ENCODE measurements around the gene PAK6. TPM values are rescaled to one million over a fixed set of nuclear protein-coding genes. Genes with fewer than 3 reads are reported as not detected.

The PAK6 gene
- polyA plus RNA-seq, 1 of the 3 experiments (the other 2 are of a cell fraction) = 0.07 TPM

GRCh38 chr15:40298216-40298935, 59.5 kb downstream of the PAK6 start:
- no peaks in the 10 kb centered on the region for H3K36me3 ChIP-seq (replicated peaks in 1 of 2; ENCODE audit: control insufficient read depth in 1 of 2, insufficient read depth in 2 of 2, low read length in 1 of 2)

GRCh38 chr15:40300367-40300766, 61.5 kb downstream of the PAK6 start:
- H4K20me1 ChIP-seq (ENCODE audit: insufficient read depth) = no peaks in the 10 kb centered on the region
- TF ChIP-seq EZH2phosphoT487 (IDR thresholded peaks at IDR 0.05; ENCODE audit: borderline replicate concordance, low read depth) = no peak
- no peak for TF ChIP-seq FOXM1 (IDR thresholded peaks at IDR 0.05; ENCODE audit: low read depth)
- TF ChIP-seq MAX (IDR thresholded peaks at IDR 0.05; ENCODE audit: low read depth) = no peak
- no peak for TF ChIP-seq RCOR1 (IDR thresholded peaks at IDR 0.05; ENCODE audit: low read length)
- TF ChIP-seq GATA2 (CRISPR knock-in tag; IDR thresholded peaks at IDR 0.05) = no peak
- no peak for TF ChIP-seq ZBTB33 (IDR thresholded peaks at IDR 0.05; ENCODE audit: borderline replicate concordance, low read depth)
- no peak for TF ChIP-seq TAF1 (IDR thresholded peaks at IDR 0.05; ENCODE audit: borderline replicate concordance, low read depth, low read length)
- TF ChIP-seq REST (IDR thresholded peaks at IDR 0.05; ENCODE audit: low read depth, low read length) = no peak
- no peak for TF ChIP-seq CTCF (IDR thresholded peaks at IDR 0.05)
- TF ChIP-seq FOXJ3 (CRISPR knock-in tag; IDR thresholded peaks at IDR 0.05) = no peak
- no peak for TF ChIP-seq YY1 (IDR thresholded peaks at IDR 0.05; ENCODE audit: low read depth)
- TF ChIP-seq RAD21 (IDR thresholded peaks at IDR 0.05; ENCODE audit: low read length) = no peak
- no peak for TF ChIP-seq RXRA (IDR thresholded peaks at IDR 0.05; ENCODE audit: borderline replicate concordance, low read depth)
- TF ChIP-seq GABPA (IDR thresholded peaks at IDR 0.05; ENCODE audit: low read depth) = no peak
- TF ChIP-seq IRF3 (IDR thresholded peaks at IDR 0.05; ENCODE audit: low read depth, low read length) = no peak
- TF ChIP-seq FOSL2 (IDR thresholded peaks at IDR 0.05; ENCODE audit: borderline replicate concordance, low read depth) = no peak

More at GRCh38 chr15:40298216-40298935, 59.5 kb downstream of the PAK6 start:
- Histone ChIP-seq H3K27me3 (ENCODE audit: insufficient read depth) (no peaks in the 10 kb centered on the region), H4K20me1 (ENCODE audit: insufficient read depth) (no peaks in the 10 kb centered on the region), H2AFZ (ENCODE audit: low read depth) (no peak overlapping the region), H3K4me1 (ENCODE audit: control insufficient read depth in 1 of 2, insufficient read depth in 2 of 2, low read depth in 1 of 2, low read length in 1 of 2) (peaks cover 0 to 40% of the 10 kb centered on the region in 2 experiments; a peak in 2 of 4 replicates), H3K9ac (no peak overlapping the region), H3K9me3 (no peaks in the 10 kb centered on the region), H3K9me2 (no peaks in the 10 kb centered on the region), H3K79me2 (ENCODE audit: insufficient read depth) (no peaks in the 10 kb centered on the region), H3K4me2 (no peak overlapping the region), H3F3A (replicated peaks; ENCODE audit: insufficient read depth) (no peaks in the 10 kb centered on the region), H3K27ac (ENCODE audit: low read depth in 2 of 2, low read length in 1 of 2) (no peak overlapping the region), H3K4me3 (ENCODE audit: low read depth in 2 of 2, low read length in 1 of 2) (no peak overlapping the region)
- TF ChIP-seq TAF1 (IDR thresholded peaks at IDR 0.05; ENCODE audit: borderline replicate concordance, low read depth, low read length) = no peak
- no peak for TF ChIP-seq TCF12 (IDR thresholded peaks at IDR 0.05)
- CTCF ChIA-PET = interaction anchor here (29.7 to 66.3 kb wide), 2 partner anchors 24 to 43 kb away, joined by 818 to 2194 read pairs; partner anchors contain the start of genes CCDC9B, DISP2, INAFM2 and PHGR1
- POLR2A ChIA-PET = no interaction called here
- 68% methylated on average over 15 of the region's 17 CpGs for WGBS (ENCODE audit: low lambda C conversion rate)
- DNase-seq = no peak

More at GRCh38 chr15:40300367-40300766, 61.5 kb downstream of the PAK6 start:
- H3K27ac ChIP-seq (ENCODE audit: low read depth in 2 of 2, low read length in 1 of 2) = no peak overlapping the region
- no peaks in the 10 kb centered on the region for H3K79me2 ChIP-seq (ENCODE audit: insufficient read depth)
- no peak overlapping the region for H2AFZ ChIP-seq (ENCODE audit: low read depth)
- H3K4me3 ChIP-seq (ENCODE audit: low read depth in 2 of 2, low read length in 1 of 2) = no peak overlapping the region
- no peaks in the 10 kb centered on the region for H3K36me3 ChIP-seq (replicated peaks in 1 of 2; ENCODE audit: control insufficient read depth in 1 of 2, insufficient read depth in 2 of 2, low read length in 1 of 2)
- H3K4me2 ChIP-seq = no peak overlapping the region
- no peaks in the 10 kb centered on the region for H3F3A ChIP-seq (replicated peaks; ENCODE audit: insufficient read depth)
- POLR2A ChIA-PET = interaction anchor here (1.6 kb wide), 1 partner anchor 15 kb away, joined by 5 read pairs; no protein-coding TSS in a partner anchor
- H3K9me2 ChIP-seq = no peaks in the 10 kb centered on the region
- no peak for DNase-seq
- H3K9ac ChIP-seq = no peak overlapping the region
- no peaks in the 10 kb centered on the region for H3K27me3 ChIP-seq (ENCODE audit: insufficient read depth)
- peaks cover 0 to 39% of the 10 kb centered on the region in 2 experiments; a peak in 2 of 4 replicates for H3K4me1 ChIP-seq (ENCODE audit: control insufficient read depth in 1 of 2, insufficient read depth in 2 of 2, low read depth in 1 of 2, low read length in 1 of 2)
- no peaks in the 10 kb centered on the region for H3K9me3 ChIP-seq
- CTCF ChIA-PET = interaction anchor here (4.2 to 66.3 kb wide), 3 partner anchors 9 to 41 kb away, joined by 29 to 2194 read pairs (median 818); partner anchors contain the start of genes CCDC9B, DISP2, INAFM2 and PHGR1
- 71% methylated on average over 2 of the region's 2 CpGs for WGBS (ENCODE audit: low lambda C conversion rate)
